SJCRH30 (cell line): ENCODE measurements around the gene MERTK. TPM values are rescaled to one million over a fixed set of nuclear protein-coding genes. Genes with fewer than 3 reads are reported as not detected.

Source experiments
- total RNA-seq: library from RNA; depleted of rRNA; stranded (reverse); fragments of >200 nt; shearing (Covaris generic); gene quantifications from 2 replicates; pipeline ENCODE4 v1.2.3, GENCODE V29; 2014; rRNA removed

Gene MERTK
- total RNA-seq, 1 experiment from 2014 or later, result 6.8 TPM

Other genes starting within 250 kb of the MERTK start
- gene ANAPC1, start 14.4 kb upstream of the MERTK start, total RNA-seq, result 102 and 107 TPM in 2 replicates
- 6.9 and 9.1 TPM in 2 replicates for gene TMEM87B, start 156.7 kb downstream of the MERTK start, total RNA-seq
- gene FBLN7, start 239.8 kb downstream of the MERTK start, total RNA-seq, result 0.04 TPM in 1 of 2 replicates, not detected in the other